Right renal cortex interstitium (tissue), 3 donors: ENCODE data around the gene BRMS1L. TPM values are rescaled to one million over a fixed set of nuclear protein-coding genes. Genes with fewer than 3 reads are reported as not detected.

Experiments
- DNase-seq, 3 donors: peaks; one replicate each; pipeline ENCODE4 v3.0.0-alpha.2; 2013; ENCODE audit warnings: low read depth in 3 of 3, low spot score in 2 of 3
- polyA plus RNA-seq, 3 donors: library from polyadenylated mRNA; unstranded; fragments of 120-200 nt; gene quantifications; one replicate each; pipeline ENCODE4 v1.2.1, GENCODE V29; 2013; ENCODE audit not compliant: insufficient read length in 3 of 3

BRMS1L gene
- polyA plus RNA-seq, 3 donors: 19.4 to 20.8 (median 19.7) TPM

DNA sequence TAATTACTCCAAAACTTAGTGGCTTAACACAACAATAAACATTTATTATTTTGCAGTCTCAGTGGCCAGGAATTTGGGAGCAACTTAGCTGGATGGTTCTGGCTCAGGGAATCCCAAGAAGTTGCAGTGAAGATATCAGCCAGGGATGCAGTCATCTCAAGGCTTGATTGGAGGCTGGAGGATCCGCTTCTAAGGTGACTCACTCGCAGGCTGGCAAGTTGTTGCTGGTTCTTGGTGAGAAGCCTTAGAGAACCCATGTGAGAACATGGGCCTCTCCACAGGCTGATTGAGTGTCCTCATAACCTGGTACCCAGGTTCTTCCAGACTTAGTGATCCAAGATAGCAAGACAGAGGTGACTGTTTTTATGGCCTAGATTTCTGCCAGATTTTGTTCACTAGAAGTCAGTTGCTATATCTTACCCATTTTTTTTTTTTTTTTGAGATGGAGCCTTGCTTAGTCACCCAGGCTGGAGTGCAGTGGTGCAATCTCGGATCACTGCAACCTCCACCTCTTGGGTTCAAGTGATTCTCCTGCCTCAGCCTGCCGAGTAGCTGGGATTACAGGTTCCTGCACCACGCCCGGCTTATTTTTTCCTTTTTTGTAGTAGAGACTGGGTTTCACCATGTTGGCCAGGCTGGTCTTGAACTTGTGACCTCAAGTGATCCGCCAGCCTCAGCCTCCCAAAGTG lies 32.5 kb downstream of the BRMS1L start:
- no peak for DNase-seq

DNA sequence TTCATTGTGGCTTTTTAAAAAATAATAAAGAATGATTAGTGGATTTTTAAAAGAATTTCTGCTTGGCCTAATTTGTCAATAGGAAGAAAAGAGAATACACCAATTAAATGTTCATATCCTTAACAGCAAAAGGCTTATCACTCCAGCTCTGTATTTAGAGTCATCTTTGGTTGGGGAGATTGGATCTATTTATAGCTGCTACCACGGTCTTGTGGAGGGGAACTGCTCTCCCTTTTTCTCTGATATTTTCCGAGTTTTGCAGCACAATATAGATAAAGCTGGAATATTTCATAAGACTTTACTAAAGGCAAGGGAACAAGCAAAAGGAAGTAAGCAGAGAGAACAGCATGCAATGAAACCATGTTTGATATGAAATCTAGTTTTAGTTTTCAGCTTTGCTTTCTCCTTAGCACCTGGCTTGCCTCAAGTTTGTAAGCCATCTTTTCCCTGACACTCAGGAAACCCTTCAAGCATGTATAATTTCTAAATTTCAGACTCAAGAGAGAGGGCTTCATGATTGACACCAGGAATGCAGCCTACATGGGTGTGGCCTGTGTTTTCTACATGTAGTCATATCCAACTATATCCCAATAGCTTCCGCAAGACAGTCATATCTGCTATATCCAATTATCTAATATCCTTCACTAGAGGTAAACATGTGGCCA lies 35.2 kb downstream of the BRMS1L start:
- DNase-seq: no peak

DNA sequence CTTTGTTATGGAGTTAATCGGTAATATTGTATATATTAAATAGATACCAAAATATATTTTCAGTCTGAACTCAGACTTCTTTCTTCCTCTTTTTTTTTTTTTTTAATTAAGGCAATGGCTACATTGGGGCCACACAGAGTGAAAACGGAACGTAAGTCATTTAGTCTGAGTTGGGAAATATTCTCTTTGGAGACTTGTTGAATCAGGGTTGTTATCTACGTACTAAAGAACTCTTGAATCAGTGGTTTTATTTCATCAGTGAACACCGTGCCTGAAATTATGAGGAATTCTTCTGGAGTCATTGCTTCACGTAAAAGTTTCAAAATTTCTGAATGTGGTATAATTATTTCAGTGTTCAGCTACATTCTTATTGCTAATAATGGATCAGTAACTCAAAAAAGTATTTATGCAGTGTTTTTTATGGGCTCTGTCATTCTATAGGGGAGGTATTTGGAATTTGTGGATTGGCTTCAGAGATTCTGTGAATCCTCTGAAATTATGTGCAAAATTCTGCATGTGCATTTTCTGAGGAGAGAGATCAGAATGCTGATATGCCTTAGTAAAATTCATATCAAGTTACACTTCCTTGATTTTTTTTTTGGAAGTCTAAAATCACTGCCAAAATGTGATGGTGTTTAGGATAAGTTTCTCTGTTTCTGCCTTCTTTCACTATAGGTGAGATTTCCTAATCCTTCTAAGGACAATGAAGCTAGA lies 39.6 kb downstream of the BRMS1L start:
- no peak for DNase-seq

DNA sequence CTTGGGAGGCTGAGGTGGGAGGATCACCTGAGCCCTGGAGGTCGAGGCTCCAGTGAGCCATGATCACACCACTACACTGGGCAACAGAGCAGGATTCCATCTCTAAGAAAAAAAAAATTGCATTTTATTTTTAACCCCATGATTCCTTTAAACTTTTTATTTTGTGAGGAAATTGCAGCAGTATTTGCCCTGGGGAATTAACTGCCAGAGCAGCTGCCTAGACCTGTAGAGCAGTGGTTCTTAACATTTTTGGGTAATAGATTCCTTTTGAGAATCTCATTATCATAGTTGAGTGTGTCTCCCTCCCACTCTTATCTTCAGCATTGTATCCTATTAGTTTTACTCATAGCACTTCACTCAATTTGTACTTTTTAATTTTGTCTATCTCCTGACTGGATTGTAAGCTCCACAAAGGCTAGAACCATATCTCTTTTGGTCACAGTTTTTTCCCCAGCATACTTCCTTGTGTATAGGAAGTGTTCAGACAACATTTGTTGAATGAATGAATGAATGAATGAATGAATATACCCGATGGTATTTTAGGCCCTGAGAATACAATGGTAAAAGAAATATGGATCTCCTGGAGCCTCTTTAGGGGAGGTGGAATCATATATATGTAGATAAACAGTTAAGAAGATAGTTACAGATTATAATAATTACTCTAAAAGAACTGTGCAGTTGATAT lies 40.6 kb downstream of the BRMS1L start:
- no peak for DNase-seq

DNA sequence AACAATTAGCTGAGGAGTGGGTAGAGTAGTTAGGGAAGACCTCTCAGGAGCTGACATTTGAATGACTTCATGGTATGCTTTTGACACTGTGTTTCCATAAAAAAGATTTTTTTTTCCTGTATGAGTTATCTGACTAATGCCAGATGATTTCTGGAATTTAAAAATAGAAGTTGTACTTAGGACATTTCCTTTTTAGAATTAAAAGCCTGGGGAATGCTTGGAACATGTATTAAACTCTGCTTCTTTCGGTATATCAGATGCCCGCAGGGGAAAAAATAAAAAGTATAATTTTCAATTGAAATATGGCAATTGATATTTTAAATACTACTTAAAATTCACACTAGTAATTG lies 41.1 kb downstream of the BRMS1L start:
- no peak for DNase-seq

DNA sequence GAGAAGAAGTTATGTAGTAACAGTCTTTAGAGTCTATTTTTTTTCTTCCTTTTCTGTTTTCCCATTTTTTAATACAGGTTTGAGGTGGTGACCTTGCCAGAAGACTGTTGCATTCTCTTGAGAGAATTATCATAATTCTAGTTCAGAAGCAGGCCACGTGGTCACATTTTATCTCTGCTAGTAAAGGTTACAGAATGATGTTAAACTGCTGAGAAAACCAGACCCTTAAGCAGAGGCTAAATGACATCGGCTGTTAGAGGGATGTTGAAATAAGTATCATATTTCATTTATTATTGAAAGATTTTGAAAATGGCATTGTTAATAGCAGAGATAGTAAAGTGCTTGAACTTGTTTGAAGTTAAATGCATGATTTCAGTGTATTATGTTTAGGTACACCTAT lies 49.2 kb downstream of the BRMS1L start:
- no peak for DNase-seq

DNA sequence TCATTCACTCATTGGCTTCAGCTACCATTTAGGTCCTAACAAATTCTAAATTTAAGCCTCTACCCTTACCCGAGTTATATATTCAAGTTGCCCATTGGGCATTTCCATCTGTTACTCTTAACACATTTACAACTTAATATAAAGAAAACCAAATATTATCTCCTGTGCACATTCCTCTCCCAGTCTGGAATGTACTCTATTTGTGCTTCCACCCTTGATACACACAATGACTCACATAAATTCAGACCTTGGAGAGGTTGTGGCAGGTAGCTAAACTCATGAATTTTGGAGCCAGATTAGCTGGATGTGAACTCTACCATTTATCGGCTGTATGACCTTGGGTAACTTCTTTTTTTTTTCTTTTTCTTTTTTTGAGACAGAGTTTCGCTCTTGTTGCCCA lies 51.1 kb downstream of the BRMS1L start:
- DNase-seq: no peak

DNA sequence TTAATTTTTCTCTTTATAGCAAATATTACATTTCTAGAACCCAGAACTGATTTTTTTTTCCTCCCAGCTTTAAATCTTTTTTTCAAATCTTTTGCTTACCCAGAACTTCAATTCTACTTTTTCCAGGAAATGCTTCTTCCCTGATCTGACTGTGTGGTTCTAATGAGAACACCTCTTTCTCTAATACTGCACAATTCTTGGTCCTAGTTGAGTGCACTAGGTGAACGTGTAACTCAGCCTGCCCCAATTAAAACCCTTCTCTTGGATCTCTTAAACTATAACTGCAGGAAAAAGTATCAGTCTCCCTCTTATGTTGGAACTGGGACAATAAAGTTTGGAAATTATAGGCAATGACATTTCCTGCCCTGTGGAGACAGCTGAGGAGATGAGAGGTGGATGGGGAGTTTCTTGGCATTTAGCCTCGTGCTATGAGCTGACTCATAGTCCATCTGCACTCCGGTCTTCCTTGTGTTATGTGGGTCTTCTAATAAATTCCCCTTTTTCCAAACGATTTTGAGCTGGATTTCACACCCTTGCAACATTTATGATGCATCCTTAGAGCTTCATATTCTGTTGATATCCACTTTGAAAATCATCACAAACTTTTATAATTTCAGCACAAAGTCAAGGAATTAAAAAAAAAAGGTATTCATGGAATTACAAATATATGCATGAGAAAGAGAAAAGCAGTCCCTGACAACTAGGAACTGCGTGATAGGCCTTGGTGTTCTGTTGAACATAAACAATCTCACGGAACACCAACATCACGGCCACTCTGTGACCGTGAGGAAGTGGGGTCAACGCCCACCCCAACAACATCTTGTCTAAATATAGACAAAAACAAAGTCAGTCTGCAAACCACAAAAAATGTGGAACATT lies 52.4 kb downstream of the BRMS1L start:
- DNase-seq: no peak

DNA sequence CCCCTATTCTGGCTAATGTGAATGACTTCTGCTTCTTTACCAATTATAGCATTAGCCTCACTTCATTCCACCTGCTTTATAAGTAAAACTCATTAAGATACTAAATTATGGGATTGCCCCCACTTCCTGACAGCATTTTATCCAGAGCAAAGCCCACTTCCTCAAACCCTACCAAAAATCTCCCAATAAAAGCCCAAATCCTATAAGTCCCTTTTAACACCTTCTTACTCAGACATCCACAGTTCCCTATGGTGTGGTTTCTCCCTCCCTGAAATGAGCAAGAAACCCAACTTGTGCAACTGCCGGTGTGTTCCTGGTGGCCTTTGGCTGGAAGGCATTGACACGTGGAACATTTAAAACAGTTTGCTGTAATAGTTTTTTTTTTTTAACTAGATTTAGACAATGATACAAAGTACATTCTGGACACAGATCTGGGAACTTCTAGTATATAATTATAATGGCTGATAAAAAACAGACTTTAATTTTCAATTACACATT lies 53.1 kb downstream of the BRMS1L start:
- no peak for DNase-seq

DNA sequence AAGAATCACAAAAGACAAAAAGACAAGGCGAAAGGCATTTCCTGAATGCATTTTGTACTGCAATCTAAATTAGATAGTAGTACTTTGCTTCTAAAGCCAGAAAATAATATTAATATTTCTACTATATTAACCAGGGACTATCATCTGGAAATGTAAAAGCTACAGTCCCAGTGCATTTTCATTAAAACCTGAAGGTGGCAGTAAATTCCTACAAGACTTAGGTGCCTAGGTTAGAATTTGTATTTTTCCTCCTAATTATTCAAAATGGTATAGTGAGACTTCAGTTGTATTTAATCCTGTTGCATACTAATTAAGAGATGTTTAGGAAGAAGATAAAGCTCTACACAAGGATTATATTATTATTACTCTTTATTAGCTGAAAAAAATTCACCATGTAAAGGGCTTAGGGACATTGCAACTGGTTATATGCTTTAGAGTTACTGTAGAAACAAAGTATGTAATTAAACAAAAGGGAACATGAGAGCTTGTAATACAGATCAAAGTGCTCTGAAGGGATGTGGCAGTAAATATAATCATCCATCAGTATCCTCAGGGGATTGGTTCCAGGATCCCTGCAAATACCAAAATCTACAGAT lies 53.6 kb downstream of the BRMS1L start:
- no peak for DNase-seq

DNA sequence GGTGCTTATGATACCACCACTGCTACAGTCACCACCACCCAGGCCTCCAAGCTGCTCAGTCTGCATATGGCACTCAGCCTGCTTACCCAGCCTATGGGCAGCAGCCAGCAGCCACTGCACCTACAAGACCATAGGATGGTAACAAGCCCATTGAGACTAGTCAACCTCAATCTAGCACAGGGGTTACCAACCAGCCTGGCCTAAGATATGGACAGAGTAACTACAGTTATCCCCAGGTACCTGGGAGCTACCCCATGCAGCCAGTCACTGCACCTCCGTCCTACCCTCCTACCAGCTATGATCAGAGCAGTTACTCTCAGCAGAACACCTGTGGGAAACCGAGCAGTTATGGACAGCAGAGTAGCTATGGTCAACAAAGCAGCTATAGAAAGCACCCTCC lies 55.1 kb downstream of the BRMS1L start:
- DNase-seq: no peak

DNA sequence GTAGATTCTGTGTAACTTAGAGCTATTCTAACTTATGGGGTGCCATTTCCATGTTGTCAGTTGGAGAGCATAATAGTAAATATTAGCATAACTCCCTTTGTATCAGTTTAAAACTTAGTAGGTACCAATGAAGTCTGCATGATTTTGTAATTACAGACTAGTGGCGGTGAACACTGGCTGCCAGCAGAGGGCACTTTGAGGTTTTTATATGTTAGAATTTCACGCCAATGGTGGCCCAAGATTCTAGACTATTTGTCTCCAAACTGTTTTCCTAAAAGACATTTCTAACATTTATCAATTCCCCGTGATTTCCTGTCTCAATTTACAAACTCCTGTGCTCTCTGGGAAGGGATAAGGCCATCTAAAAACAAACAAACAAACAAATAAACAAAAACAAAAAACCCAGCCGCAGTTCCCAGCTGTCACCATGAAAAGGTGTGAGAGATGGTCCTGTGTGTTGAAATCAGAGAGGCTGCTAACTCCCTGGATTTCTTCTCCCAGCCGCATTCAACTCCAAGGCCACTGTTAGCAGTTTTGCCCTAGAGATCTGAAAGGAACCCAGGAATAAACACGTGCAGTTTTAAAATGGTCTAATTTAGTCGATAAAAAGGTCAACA lies 57.6 kb downstream of the BRMS1L start:
- no peak for DNase-seq

DNA sequence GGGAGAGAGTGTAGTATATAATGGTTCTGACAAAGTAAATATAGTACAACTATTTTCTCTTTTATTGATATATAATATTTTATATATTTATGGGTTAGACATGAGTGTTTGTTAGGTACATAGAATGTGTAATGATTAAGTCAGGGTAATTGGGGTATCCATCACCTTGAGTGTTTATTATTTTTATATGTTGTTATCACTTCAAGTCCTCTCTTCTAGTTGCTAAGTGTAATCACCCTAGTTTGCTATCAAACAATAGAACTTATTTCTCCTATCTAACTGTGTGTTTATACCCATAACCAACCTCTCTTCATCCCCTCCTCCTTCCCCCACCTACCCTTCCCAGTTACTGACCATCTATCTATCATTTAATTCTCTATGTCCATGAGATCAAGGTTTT lies 64.2 kb downstream of the BRMS1L start:
- no peak for DNase-seq

DNA sequence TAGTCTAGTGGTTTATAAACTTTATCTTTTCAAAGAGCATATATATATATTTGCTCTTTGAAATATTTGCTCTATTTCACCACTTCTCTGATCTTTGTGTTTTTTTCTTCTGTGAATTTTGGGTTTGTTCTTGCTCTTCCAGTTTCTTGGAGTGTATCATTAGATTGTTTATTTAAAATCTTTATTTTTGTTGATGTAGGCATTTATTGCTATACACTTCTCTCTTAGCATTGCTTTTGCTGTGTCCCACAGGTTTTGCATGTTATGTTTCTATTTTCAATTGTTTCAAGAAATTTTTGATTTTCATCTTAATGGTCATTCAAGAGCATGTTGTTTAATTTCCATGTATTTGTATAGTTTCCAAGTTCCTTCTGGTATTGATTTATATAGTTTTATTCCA lies 69.1 kb downstream of the BRMS1L start:
- DNase-seq: no peak

DNA sequence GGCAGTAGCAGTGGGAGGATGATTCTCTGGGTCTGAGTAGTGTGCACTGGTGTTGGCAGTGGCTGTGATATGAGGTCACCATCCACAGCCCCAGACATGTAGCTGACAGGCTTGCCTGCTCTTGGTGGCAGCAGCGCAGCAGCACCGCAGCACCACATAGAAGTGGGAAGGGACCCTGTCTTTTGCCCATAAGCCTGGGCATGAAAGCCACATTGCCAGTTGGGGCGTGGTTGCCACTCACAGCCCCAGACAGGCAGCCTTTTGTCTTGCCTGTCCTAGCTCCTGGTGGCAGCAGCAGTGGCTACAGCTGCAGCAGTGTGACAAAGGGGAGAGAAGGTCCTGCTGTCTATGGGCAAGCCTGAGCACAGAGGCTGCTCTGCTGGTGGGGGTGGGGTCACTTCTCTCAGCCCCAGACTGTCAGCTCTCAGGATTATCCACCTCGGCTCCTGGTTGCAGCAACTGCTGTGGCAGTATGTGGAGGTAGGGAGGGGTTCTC lies 71.5 kb downstream of the BRMS1L start:
- DNase-seq: no peak

DNA sequence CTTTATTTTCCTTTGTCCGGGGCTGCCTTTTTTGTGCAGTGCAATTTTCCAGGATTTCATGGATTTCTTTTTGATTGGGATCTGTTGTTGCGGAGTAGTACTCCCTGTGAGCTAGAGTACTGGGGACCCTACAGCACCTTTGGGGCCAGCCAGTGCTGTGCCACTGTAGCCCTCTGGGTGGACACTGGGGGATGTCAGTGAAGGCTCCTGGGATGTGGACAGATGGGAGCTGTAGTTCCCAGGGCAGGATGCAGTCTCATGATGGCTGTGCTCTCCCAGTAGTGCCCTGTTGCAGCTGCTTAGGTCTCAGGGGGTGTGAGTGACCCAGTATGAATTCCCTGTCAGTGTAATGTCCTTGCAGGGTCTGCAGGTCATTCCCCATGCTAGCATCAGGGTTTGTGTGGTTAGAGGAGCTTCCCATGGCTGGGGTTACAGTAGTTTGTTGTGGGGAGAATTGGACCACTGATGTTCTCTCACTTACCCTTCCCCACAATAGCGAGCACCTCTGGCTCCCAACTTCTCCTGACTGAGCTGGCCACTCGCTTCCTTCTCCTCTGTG lies 72.2 kb downstream of the BRMS1L start:
- no peak for DNase-seq

DNA sequence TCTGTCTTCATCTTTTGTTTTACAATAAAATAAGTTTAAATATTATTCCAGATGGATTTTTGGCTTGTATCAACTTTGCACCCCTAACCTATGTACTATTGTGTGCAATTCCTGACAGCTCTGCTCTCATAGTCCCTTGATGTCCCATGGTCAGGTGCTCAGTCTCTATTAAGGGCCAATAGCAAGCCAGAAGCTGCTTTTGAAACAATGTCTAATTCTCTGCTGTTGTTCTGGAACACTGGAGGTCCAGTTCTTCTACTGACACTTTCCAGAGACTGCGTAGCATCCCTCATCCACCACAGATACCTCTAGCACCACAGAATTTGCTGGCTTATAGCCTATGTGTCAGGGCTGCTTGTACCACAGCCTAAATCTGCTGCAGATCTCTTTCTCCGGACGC lies 74.6 kb downstream of the BRMS1L start:
- DNase-seq: no peak

DNA sequence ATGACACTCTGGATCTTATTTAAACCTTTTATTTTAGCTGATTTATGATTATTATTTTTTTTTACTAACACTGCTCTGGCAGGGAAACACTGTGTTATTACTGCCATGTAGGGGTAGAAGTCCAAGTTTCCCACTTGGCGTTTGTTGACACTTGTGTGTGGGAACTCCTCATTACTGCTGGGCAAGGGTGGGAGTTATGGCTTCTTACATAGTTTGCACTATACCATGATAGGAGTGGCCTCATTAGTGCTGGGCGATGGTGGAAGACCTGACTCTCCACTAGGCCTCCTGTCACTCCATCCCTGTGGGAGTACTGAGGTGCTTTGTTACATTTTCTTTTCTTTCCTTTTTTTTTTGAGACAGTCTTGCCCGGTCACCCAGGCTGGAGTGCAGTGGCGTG lies 83.5 kb downstream of the BRMS1L start:
- no peak for DNase-seq

DNA sequence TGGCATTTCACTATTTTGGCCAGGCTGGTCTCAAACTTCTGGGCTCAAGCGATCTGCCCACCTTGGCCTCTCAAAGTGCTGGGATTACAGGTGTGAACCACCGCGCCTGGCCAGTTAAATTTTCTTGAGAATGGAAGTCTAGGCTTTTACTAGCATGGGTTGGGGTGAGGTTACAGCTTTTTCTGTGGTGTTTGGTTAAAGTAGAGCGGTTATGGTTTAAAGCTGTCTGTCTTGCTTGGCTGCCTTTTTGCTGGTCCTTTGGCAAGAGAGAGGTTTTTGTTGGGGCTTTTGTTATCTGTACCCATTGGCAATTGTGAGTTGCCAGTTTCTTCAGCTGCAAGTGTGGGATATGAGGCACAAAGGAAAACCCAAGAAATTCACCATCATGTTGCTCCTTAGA lies 84.1 kb downstream of the BRMS1L start:
- DNase-seq: no peak
